ENCODE data around the gene CREB3L1. TPM values are rescaled to one million over a fixed set of nuclear protein-coding genes. Genes with fewer than 3 reads are reported as not detected.

CREB3L1 gene
- total RNA-seq, 6 experiments from 2014 or later, result 282 to 328 (median 310) TPM

DNA sequence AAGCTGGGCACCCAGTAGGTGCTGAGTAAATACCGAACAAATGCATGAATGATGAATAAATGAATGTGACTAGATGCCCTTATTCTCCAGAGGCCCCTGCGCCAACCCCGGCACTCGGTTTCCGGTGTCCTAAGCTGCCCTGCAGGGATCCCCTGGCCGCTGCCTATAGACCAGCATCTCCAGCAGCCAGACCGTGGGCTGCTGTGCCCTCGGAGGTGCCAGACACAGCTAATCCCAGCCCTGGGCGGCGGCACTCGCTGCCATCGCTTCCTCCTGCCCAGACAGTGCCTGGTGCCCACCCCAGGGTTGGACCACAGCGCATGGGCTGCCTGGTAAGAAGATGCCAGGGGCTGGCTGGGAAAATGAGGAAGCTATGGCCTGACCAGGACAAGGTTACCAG, 15.6 kb downstream of the CREB3L1 start:
- Mint-ChIP-seq H3K27me3 (ENCODE audit: insufficient read depth) (peaks cover 7% of the 10 kb centered on the region), H3K27ac (peak overlapping the region; percentile 96), H3K4me1 (ENCODE audit: low read depth) (peaks cover 96% of the 10 kb centered on the region)

DNA sequence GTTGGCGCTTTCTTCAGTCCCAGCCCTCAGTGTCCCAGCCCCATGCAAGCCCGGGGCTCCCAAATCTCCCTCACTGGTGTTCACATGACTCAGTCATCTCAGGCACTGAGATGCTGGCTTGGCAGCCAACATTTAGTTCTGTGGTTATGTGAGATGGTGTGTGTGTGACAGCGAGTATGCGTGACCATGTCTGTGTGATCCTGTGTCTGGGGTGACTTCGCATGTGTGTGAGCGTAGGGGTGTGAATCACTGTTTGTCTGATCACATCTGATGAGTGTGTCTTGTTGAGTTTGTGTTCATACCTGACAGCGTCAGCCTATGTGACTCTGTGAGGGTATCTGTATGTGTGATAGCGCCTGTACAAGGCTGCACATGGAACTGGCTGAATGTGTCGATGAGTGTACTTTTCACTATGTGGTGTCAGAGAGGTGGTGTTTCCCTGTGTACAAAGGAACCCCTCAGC, 16.2 kb downstream of the CREB3L1 start:
- H3K36me3 Mint-ChIP-seq (ENCODE audit: low read depth), result peaks cover 5% of the 10 kb centered on the region
- peak; percentile 35 for TF ChIP-seq CTCF (IDR thresholded peaks at IDR 0.05)
- H3K27ac Mint-ChIP-seq, result peak overlapping the region; percentile 96
- H3K9me3 Mint-ChIP-seq, result no peaks in the 10 kb centered on the region
- peaks cover 9% of the 10 kb centered on the region for H3K27me3 Mint-ChIP-seq (ENCODE audit: insufficient read depth)
- H3K4me1 Mint-ChIP-seq (ENCODE audit: low read depth), result peaks cover 97% of the 10 kb centered on the region
- DNase-seq, result peak; percentile 98
- H3K4me3 Mint-ChIP-seq, result peak overlapping the region; percentile 81

More for the DNA sequence above, 15.6 kb downstream of the CREB3L1 start:
- no peak for TF ChIP-seq CTCF (IDR thresholded peaks at IDR 0.05)
- Mint-ChIP-seq H3K4me3 (peak overlapping the region; percentile 81), H3K36me3 (ENCODE audit: low read depth) (peaks cover 5% of the 10 kb centered on the region), H3K9me3 (no peaks in the 10 kb centered on the region)
- no peak for DNase-seq

DNA sequence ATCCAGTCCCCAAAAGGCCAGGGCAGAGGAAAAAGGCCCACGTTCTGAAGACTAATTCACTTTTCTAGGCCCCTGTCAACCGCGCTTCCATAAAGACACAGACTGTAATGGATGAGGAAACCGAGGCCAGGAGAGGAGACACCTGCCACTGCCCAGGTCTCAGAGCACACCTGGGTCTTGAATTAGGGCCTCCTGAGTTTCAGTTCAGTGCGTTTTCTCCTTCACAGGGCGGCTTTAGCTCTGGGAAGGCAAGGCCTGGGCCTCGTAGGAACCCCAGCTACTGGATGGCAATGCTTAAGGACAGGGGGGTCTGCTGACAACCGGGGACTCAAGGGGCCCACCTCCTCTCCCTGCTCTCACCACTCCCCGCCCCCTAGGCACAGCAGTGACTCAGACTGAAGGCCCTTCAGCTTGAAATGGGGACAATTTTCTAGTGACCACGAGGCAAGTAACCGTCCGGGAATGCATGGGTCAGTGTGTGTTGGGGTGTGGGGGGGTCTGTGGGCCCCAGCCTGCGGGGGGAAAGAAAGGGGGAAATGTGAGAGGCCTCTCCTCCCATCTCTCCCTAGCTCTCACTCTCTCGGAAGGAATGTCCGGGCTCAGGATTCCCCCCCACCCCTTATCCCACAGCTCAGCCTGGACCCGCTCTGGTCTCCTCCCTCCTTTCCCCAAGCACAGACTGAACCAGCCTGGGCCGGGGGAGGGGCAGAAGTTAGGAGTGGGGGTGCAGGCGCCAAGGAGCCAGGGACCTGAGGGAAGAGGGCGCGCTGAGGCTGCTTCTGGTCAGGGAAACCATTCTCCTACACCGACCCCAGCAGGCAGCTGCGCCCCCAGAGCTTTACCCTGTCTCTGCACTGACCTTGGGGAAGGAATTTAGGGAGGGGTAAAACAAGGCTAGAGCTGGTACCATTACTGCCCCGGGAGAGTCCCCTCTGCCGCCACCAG, 17.2 kb downstream of the CREB3L1 start:
- H3K27me3 Mint-ChIP-seq (ENCODE audit: insufficient read depth), result peaks cover 9% of the 10 kb centered on the region
- DNase-seq, result peak; percentile 97
- H3K4me3 Mint-ChIP-seq, result peak overlapping the region; percentile 81
- H3K4me1 Mint-ChIP-seq (ENCODE audit: low read depth), result peaks cover 97% of the 10 kb centered on the region
- no peak; the same call in none of the 2 replicates for TF ChIP-seq CTCF (IDR thresholded peaks at IDR 0.05)
- H3K27ac Mint-ChIP-seq, result peak overlapping the region; percentile 96
- H3K36me3 Mint-ChIP-seq (ENCODE audit: low read depth), result peaks cover 9% of the 10 kb centered on the region
- no peaks in the 10 kb centered on the region for H3K9me3 Mint-ChIP-seq

- Mint-ChIP-seq H3K4me1 (ENCODE audit: low read depth) (peaks cover 95% of the 10 kb centered on the region), H3K27ac (peak overlapping the region; percentile 96), H3K36me3 (ENCODE audit: low read depth) (peaks cover 11% of the 10 kb centered on the region), H3K9me3 (no peaks in the 10 kb centered on the region), H3K27me3 (ENCODE audit: insufficient read depth) (peaks cover 7% of the 10 kb centered on the region), H3K4me3 (peak overlapping the region; percentile 87)
- DNase-seq, result peak; percentile 73
- TF ChIP-seq CTCF (IDR thresholded peaks at IDR 0.05), result no peak; the same call in 1 of the 2 replicates
Observed at GRCh38 chr11:46295312-46296058, 18.0 kb downstream of the CREB3L1 start.

DNA sequence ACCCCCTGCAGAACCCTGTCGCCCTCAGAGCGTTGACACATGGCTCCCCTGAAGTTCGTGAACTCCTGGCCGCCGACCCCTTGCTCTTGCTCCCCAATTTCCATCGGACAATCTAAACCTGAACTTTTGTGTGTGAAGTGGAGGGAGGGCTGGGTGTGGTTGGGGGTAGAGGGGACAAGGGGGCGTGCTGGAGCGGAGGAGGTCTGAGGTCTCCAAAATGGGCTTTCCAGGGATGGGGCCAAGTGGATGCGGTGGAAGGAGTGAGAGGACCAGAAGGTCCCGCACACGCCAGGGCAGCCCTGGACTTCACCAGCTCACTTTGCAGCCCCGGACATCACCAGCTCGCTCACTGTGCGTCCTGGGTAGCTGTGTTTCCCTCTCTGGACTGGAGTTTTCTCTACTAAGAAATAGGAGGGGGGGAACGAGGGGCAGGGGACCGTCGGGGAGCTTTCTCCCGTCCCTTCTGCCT, 18.6 kb downstream of the CREB3L1 start:
- Mint-ChIP-seq H3K27me3 (ENCODE audit: insufficient read depth) (peaks cover 7% of the 10 kb centered on the region), H3K9me3 (no peaks in the 10 kb centered on the region), H3K36me3 (ENCODE audit: low read depth) (peaks cover 11% of the 10 kb centered on the region), H3K27ac (peak overlapping the region; percentile 92), H3K4me1 (ENCODE audit: low read depth) (peaks cover 89% of the 10 kb centered on the region), H3K4me3 (peak overlapping the region; percentile 87)
- TF ChIP-seq CTCF (IDR thresholded peaks at IDR 0.05), result no peak
- no peak for DNase-seq

Data from HFFc6 (cell line).